Osteoblast (primary cell): ENCODE results near the gene LIF. TPM values are rescaled to one million over a fixed set of nuclear protein-coding genes. Genes with fewer than 3 reads are reported as not detected.

ENCODE experiments used
- DNase-seq: peaks from one replicate; pipeline ENCODE4 v3.0.0; 2011; ENCODE audit warnings: low spot score, mixed read lengths; ENCODE audit not compliant: insufficient read length; ENCODE audit errors: missing footprints
- H2AFZ ChIP-seq: 2 replicates; pipeline ENCODE4 v1.6.0; 2011; ENCODE audit warnings: mild to moderate bottlenecking, low read length
- H3K27ac ChIP-seq: 2 replicates; pipeline ENCODE4 v1.5.1; 2011; ENCODE audit warnings: mild to moderate bottlenecking, low read depth, low read length, moderate library complexity
- H3K27me3 ChIP-seq: 2 replicates; pipeline ENCODE4 v1.6.0; 2012; ENCODE audit warnings: mild to moderate bottlenecking, control low read depth, inconsistent platforms, low read length, moderate library complexity; ENCODE audit not compliant: insufficient read depth
- H3K36me3 ChIP-seq: 2 replicates; pipeline ENCODE4 v1.5.1; 2011; ENCODE audit warnings: mild to moderate bottlenecking, low read length, control low read depth, moderate library complexity; ENCODE audit not compliant: insufficient read depth
- H3K4me1 ChIP-seq: 2 replicates; pipeline ENCODE4 v1.5.1; 2011; ENCODE audit warnings: mild to moderate bottlenecking, low read length, control low read depth, moderate library complexity; ENCODE audit not compliant: insufficient read depth
- H3K4me2 ChIP-seq: 2 replicates; pipeline ENCODE4 v1.6.0; 2011; ENCODE audit warnings: mild to moderate bottlenecking, low read length; ENCODE audit not compliant: insufficient read depth
- H3K4me3 ChIP-seq: fragments of 200-600 bp; sonication (generic); 3 replicates; pipeline ENCODE4 v1.5.1; 2012; ENCODE audit warnings: mild to moderate bottlenecking, low read length, inconsistent platforms; ENCODE audit not compliant: insufficient read depth
- H3K79me2 ChIP-seq: 2 replicates; pipeline ENCODE4 v1.6.0; 2012; ENCODE audit warnings: mild to moderate bottlenecking, low read length, control low read depth, inconsistent platforms; ENCODE audit not compliant: insufficient read depth
- H3K9me3 ChIP-seq: 2 replicates; pipeline ENCODE4 v1.5.1; 2011; ENCODE audit warnings: low read depth, low read length, control low read depth
- H4K20me1 ChIP-seq: 2 replicates; pipeline ENCODE4 v1.6.0; 2012; ENCODE audit warnings: mild to moderate bottlenecking, low read length, control low read depth; ENCODE audit not compliant: insufficient read depth
- CTCF ChIP-seq: IDR thresholded peaks from 2 replicates; pipeline ENCODE4 v1.5.1; 2011; ENCODE audit warnings: mild to moderate bottlenecking, low read depth, low read length, moderate library complexity; ENCODE audit errors: extremely low read depth
- total RNA-seq: library from RNA; depleted of rRNA; stranded (reverse); fragments of >200 nt; gene quantifications from 2 replicates; pipeline ENCODE4 v1.2.3, GENCODE V29; 2012

Gene LIF
- total RNA-seq, 1 donor: 3.3 TPM

- Histone ChIP-seq H3K4me2 (no peak overlapping the region), H3K27ac (peak overlapping the region; percentile 32), H3K9me3 (no peaks in the 10 kb centered on the region), H3K79me2 (no peaks in the 10 kb centered on the region), H3K27me3 (no peaks in the 10 kb centered on the region), H2AFZ (peak overlapping the region; percentile 6), H3K4me1 (peaks cover 18% of the 10 kb centered on the region), H3K4me3 (no peak overlapping the region), H3K36me3 (no peaks in the 10 kb centered on the region), H4K20me1 (no peaks in the 10 kb centered on the region)
- DNase-seq: peak; percentile 85
- no peak for TF ChIP-seq CTCF
Measured at GRCh38 chr22:30224161-30224857, 22.2 kb downstream of the LIF start.

GRCh38 chr22:30223303-30223702 is 23.3 kb downstream of the LIF start:
- H3K4me1 ChIP-seq: peaks cover 20% of the 10 kb centered on the region
- no peaks in the 10 kb centered on the region for H4K20me1 ChIP-seq
- H3K9me3 ChIP-seq: no peaks in the 10 kb centered on the region
- no peaks in the 10 kb centered on the region for H3K27me3 ChIP-seq
- H3K79me2 ChIP-seq: no peaks in the 10 kb centered on the region
- no peak for DNase-seq
- H3K4me2 ChIP-seq: no peak overlapping the region
- no peaks in the 10 kb centered on the region for H3K36me3 ChIP-seq
- no peak overlapping the region for H3K4me3 ChIP-seq
- H2AFZ ChIP-seq: peak overlapping the region; percentile 63
- TF ChIP-seq CTCF: no peak
- no peak overlapping the region for H3K27ac ChIP-seq

GRCh38 chr22:30222321-30222720 is 24.2 kb downstream of the LIF start:
- no peak overlapping the region for H2AFZ ChIP-seq
- no peak for TF ChIP-seq CTCF
- no peaks in the 10 kb centered on the region for H4K20me1 ChIP-seq

GRCh38 chr22:30221121-30221992 is 25.2 kb downstream of the LIF start:
- peaks cover 29% of the 10 kb centered on the region for H3K4me1 ChIP-seq
- H3K9me3 ChIP-seq: no peaks in the 10 kb centered on the region
- H3K4me2 ChIP-seq: no peak overlapping the region
- no peak for TF ChIP-seq CTCF
- H3K36me3 ChIP-seq: no peaks in the 10 kb centered on the region
- no peaks in the 10 kb centered on the region for H3K27me3 ChIP-seq
- H3K27ac ChIP-seq: no peak overlapping the region
- no peaks in the 10 kb centered on the region for H3K79me2 ChIP-seq
- H3K4me3 ChIP-seq: no peak overlapping the region
- no peak for DNase-seq
- no peak overlapping the region for H2AFZ ChIP-seq
- no peaks in the 10 kb centered on the region for H4K20me1 ChIP-seq

More at GRCh38 chr22:30222321-30222720, 24.2 kb downstream of the LIF start:
- Histone ChIP-seq H3K4me3 (no peak overlapping the region), H3K4me1 (peaks cover 29% of the 10 kb centered on the region), H3K4me2 (no peak overlapping the region), H3K9me3 (no peaks in the 10 kb centered on the region), H3K27ac (no peak overlapping the region), H3K79me2 (no peaks in the 10 kb centered on the region), H3K36me3 (no peaks in the 10 kb centered on the region), H3K27me3 (no peaks in the 10 kb centered on the region)
- DNase-seq: no peak
